ENCODE results near the gene WWOX. TPM values are rescaled to one million over a fixed set of nuclear protein-coding genes. Genes with fewer than 3 reads are reported as not detected.

Gene WWOX
- total RNA-seq, 1 donor from 2014 or later: 106 TPM

- Histone ChIP-seq H3K27ac (no peak overlapping the region), H3K4me3 (no peak overlapping the region), H3K27me3 (no peaks in the 10 kb centered on the region), H3K9me3 (no peaks in the 10 kb centered on the region), H3K36me3 (peaks cover 0 to 10% of the 10 kb centered on the region in 2 donors), H3K4me1 (no peaks in the 10 kb centered on the region)
- intact Hi-C loops (cut with DNase I): no loop called here
- no peak for DNase-seq (ENCODE audit: low spot score in 2 of 2)
- no peak for TF ChIP-seq CTCF (IDR thresholded peaks at IDR 0.05)
Measured at GRCh38 chr16:78430281-78430680, 330.8 kb downstream of the WWOX start.

GRCh38 chr16:78431004-78431670, 331.7 kb downstream of the WWOX start:
- DNase-seq (ENCODE audit: low spot score in 2 of 2): no peak
- Histone ChIP-seq H3K36me3 (peaks cover 0 to 10% of the 10 kb centered on the region in 2 donors), H3K4me1 (no peaks in the 10 kb centered on the region), H3K4me3 (no peak overlapping the region), H3K9me3 (no peaks in the 10 kb centered on the region), H3K27ac (no peak overlapping the region), H3K27me3 (no peaks in the 10 kb centered on the region)
- intact Hi-C loops (cut with DNase I): no loop called here
- no peak for TF ChIP-seq CTCF (IDR thresholded peaks at IDR 0.05)

GRCh38 chr16:78431701-78432100, 332.2 kb downstream of the WWOX start:
- intact Hi-C loops (cut with DNase I): no loop called here
- Histone ChIP-seq H3K4me1 (no peaks in the 10 kb centered on the region), H3K27ac (no peak overlapping the region), H3K9me3 (no peaks in the 10 kb centered on the region), H3K27me3 (no peaks in the 10 kb centered on the region), H3K4me3 (no peak overlapping the region), H3K36me3 (peaks cover 0 to 7% of the 10 kb centered on the region in 2 donors)
- no peak for DNase-seq (ENCODE audit: low spot score in 2 of 2)
- TF ChIP-seq CTCF (IDR thresholded peaks at IDR 0.05): no peak

- no peaks in the 10 kb centered on the region for H3K27me3 ChIP-seq
- no peaks in the 10 kb centered on the region for H3K4me1 ChIP-seq
- peaks cover 0 to 7% of the 10 kb centered on the region in 2 donors for H3K36me3 ChIP-seq
- H3K27ac ChIP-seq: no peak overlapping the region
- no peak for DNase-seq (ENCODE audit: low spot score in 2 of 2)
- no peak for TF ChIP-seq CTCF (IDR thresholded peaks at IDR 0.05)
- no peak overlapping the region for H3K4me3 ChIP-seq
- intact Hi-C loops (cut with DNase I): no loop called here
- H3K9me3 ChIP-seq: no peaks in the 10 kb centered on the region
Measured at GRCh38 chr16:78432451-78432850, 333.0 kb downstream of the WWOX start.

- Histone ChIP-seq H3K9me3 (no peaks in the 10 kb centered on the region), H3K4me1 (no peaks in the 10 kb centered on the region), H3K36me3 (peaks cover 0 to 7% of the 10 kb centered on the region in 2 donors), H3K4me3 (no peak overlapping the region), H3K27ac (no peak overlapping the region), H3K27me3 (no peaks in the 10 kb centered on the region)
- intact Hi-C loops (cut with DNase I): no loop called here
- TF ChIP-seq CTCF (IDR thresholded peaks at IDR 0.05): no peak
- DNase-seq (ENCODE audit: low spot score in 2 of 2): no peak
Measured at GRCh38 chr16:78433116-78433515, 333.7 kb downstream of the WWOX start.

- no peaks in the 10 kb centered on the region for H3K4me1 ChIP-seq
- H3K27ac ChIP-seq: no peak overlapping the region
- H3K4me3 ChIP-seq: no peak overlapping the region
- H3K9me3 ChIP-seq: no peaks in the 10 kb centered on the region
- TF ChIP-seq CTCF (IDR thresholded peaks at IDR 0.05): no peak
- peaks cover 0 to 7% of the 10 kb centered on the region in 2 donors for H3K36me3 ChIP-seq
- DNase-seq (ENCODE audit: low spot score in 2 of 2): no peak
- intact Hi-C loops (cut with DNase I): no loop called here
- no peaks in the 10 kb centered on the region for H3K27me3 ChIP-seq
Measured at GRCh38 chr16:78434401-78434800, 334.9 kb downstream of the WWOX start.
